ENCODE data around the gene DIPK1A.

DNA sequence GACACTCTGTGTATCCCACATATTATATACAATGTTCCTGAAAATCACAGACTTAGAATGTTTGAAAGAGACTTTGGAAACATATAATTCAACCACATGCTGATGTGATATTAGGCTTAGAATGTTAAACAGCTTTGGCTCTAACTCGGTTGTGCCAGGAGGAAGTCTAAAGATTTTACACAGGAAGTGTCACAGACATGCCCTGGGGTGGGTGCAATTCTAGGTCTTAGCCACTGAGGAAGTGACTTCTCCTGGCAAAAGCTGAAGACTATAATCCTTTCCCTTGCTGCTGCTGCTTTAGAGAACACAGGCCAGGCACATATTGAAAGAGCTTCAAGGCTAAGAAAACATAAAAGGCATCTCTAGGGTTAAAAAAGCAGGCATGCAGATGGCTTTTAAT is 78.4 kb downstream of the DIPK1A start:
- no peak for TF ChIP-seq CTCF (IDR thresholded peaks at IDR 0.05; ENCODE audit: poor library complexity, severe bottlenecking)
- TF ChIP-seq EP300 (conservative IDR thresholded peaks at IDR 0.05; ENCODE audit: poor library complexity, severe bottlenecking): no peak
- TF ChIP-seq TAF1 (IDR thresholded peaks at IDR 0.05; ENCODE audit: low read depth): no peak
- no peak for TF ChIP-seq POLR2AphosphoS5 (IDR thresholded peaks at IDR 0.05)
- TF ChIP-seq REST (IDR thresholded peaks at IDR 0.05; ENCODE audit: borderline replicate concordance): no peak
- TF ChIP-seq EZH2 (IDR thresholded peaks at IDR 0.05; ENCODE audit: borderline replicate concordance, insufficient read depth, low read length, poor library complexity, severe bottlenecking): no peak

Data from neural cell (in vitro differentiated cells).